Body of pancreas (tissue), 4 donors: ENCODE results near the gene CCDC186.

Source experiments
- CTCF ChIP-seq, 7 experiments: fragments of 450-650 bp in 4 of 7; fragments of 200-600 bp in 3 of 7; sonication (generic) in 3 of 7; IDR thresholded peaks; one replicate each; pipeline ENCODE4 v1.5.1; 2016 to 2019; ENCODE audit warnings: antibody characterized with exemption in 7 of 7
- POLR2A ChIP-seq, 3 donors: fragments of 450-650 bp; IDR thresholded peaks; one replicate each; pipeline ENCODE4 v1.6.1; 2016; ENCODE audit warnings: antibody characterized with exemption in 3 of 3, mild to moderate bottlenecking in 2 of 3

DNA sequence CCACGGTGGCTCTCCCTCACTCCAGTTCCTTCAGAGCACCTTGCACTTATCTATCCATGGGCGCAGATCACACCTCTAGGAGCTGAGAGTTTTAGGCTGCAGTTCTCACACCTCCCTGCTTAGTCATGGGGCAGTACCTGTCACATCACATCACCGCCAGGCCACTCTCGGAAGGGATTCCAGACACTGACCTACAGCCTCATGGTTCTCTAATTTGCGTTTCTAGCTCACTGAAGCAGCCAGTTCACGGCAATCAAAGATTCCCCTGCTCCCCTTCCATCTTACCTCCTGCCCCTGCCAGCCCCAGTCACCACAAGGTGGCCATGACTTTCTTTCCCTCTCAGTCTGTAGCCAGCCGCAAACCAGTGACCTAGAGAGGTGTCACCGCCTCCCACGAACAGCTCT lies 96.2 kb downstream of the CCDC186 start:
- TF ChIP-seq CTCF (IDR thresholded peaks at IDR 0.05) = no peak
- TF ChIP-seq POLR2A (IDR thresholded peaks at IDR 0.05) = no peak
